Keratinocyte (primary cell): ENCODE measurements around the gene CMIP. TPM values are rescaled to one million over a fixed set of nuclear protein-coding genes. Genes with fewer than 3 reads are reported as not detected.
A peak's percentile ranks its signal among the peaks of the same experiment; 100 is the strongest.

ENCODE experiments used
- DNase-seq: peaks from one replicate; pipeline ENCODE4 v3.0.0-alpha.2; 2011; ENCODE audit warnings: low read depth, missing footprints, low spot score
- FAIRE-seq: peaks from 2 replicates; lab custom pipeline; 2011; peaks lifted over from hg19 to GRCh38; lab: Jason Lieb, UNC
- H2AFZ ChIP-seq: 2 replicates; pipeline ENCODE4 v1.6.0; 2012; ENCODE audit warnings: low read length, control low read depth, inconsistent platforms; ENCODE audit not compliant: control insufficient read depth
- H3K27ac ChIP-seq: 2 replicates; pipeline ENCODE4 v1.5.1; 2011; ENCODE audit warnings: low read length; ENCODE audit not compliant: control insufficient read depth, insufficient read depth
- H3K27me3 ChIP-seq: 3 replicates; pipeline ENCODE4 v1.6.0; 2011; ENCODE audit warnings: low read length; ENCODE audit not compliant: control insufficient read depth, insufficient read depth; ENCODE audit errors: extremely low read depth
- H3K36me3 ChIP-seq, 2 experiments: 2 replicates in 1 of 2; 3 replicates in 1 of 2; pipeline ENCODE4 v1.5.1; 2011; ENCODE audit warnings: low read length in 2 of 2, mild to moderate bottlenecking in 1 of 2; ENCODE audit not compliant: control insufficient read depth in 2 of 2, insufficient read depth in 2 of 2; ENCODE audit errors: extremely low read depth in 1 of 2
- H3K4me1 ChIP-seq: 3 replicates; pipeline ENCODE4 v1.5.1; 2011; ENCODE audit warnings: low read length; ENCODE audit not compliant: control insufficient read depth, insufficient read depth; ENCODE audit errors: extremely low read depth
- H3K4me2 ChIP-seq: 3 replicates; pipeline ENCODE4 v1.6.0; 2011; ENCODE audit warnings: low read depth, low read length; ENCODE audit not compliant: control insufficient read depth, insufficient read depth; ENCODE audit errors: extremely low read depth
- H3K4me3 ChIP-seq, 3 experiments: fragments of 200-600 bp in 1 of 3; sonication (generic) in 1 of 3; 2 replicates in 2 of 3; 3 replicates in 1 of 3; pipeline ENCODE4 v1.5.1; 2011 to 2016; ENCODE audit warnings: low read length in 3 of 3, mild to moderate bottlenecking in 3 of 3, control low read depth in 2 of 3, inconsistent platforms in 1 of 3, low read depth in 1 of 3, mixed read lengths in 1 of 3, mixed run types in 1 of 3, moderate library complexity in 1 of 3; ENCODE audit not compliant: control insufficient read depth in 2 of 3, insufficient read depth in 2 of 3; ENCODE audit errors: extremely low read depth in 1 of 3
- H3K79me2 ChIP-seq: 2 replicates; pipeline ENCODE4 v1.6.0; 2012; ENCODE audit warnings: low read length; ENCODE audit not compliant: control insufficient read depth, insufficient read depth
- H3K9ac ChIP-seq: 3 replicates; pipeline ENCODE4 v1.6.0; 2011; ENCODE audit warnings: low read length; ENCODE audit not compliant: control insufficient read depth, insufficient read depth; ENCODE audit errors: extremely low read depth
- H3K9me1 ChIP-seq: 3 replicates; pipeline ENCODE4 v1.6.0; 2011; ENCODE audit warnings: low read length; ENCODE audit not compliant: control insufficient read depth, insufficient read depth; ENCODE audit errors: extremely low read depth
- H3K9me3 ChIP-seq: 2 replicates; pipeline ENCODE4 v1.5.1; 2012; ENCODE audit warnings: low read depth, low read length; ENCODE audit not compliant: control insufficient read depth
- H4K20me1 ChIP-seq: 3 replicates; pipeline ENCODE4 v1.6.0; 2011; ENCODE audit warnings: low read length; ENCODE audit not compliant: control insufficient read depth, insufficient read depth; ENCODE audit errors: extremely low read depth
- EZH2 ChIP-seq: IDR thresholded peaks from one replicate; pipeline ENCODE4 v1.6.1; 2012; ENCODE audit warnings: inconsistent platforms, mild to moderate bottlenecking, low read length, moderate library complexity
- dilution Hi-C: fragments of 300-500 bp; cut with MboI; formaldehyde crosslinking; loops from one replicate; pipeline ENCODE4 v1.7.0; 2020; ENCODE audit warnings: low sequenced_read_pairs; ENCODE audit not compliant: extremely low pct_ligation_motif_present
- polyA plus RNA-seq, 5 experiments: library from polyadenylated mRNA; depleted of rRNA in 3 of 5; stranded (reverse) in 3 of 5; stranded (forward) in 1 of 5; unstranded in 1 of 5; fragments of >200 nt; gene quantifications; 1 replicate in 1 of 5; 2 replicates in 3 of 5; 3 replicates in 1 of 5; pipeline versions ENCODE4 v1.2.1 to v1.2.3, GENCODE V29; 2011 to 2012; ENCODE audit warnings: missing spikeins in 2 of 5, low read depth in 1 of 5, low replicate concordance in 1 of 5
- TF ChIP-seq, protein P1 (sequence below), 3 experiments: IDR thresholded peaks in 1 of 3; conservative IDR thresholded peaks in 1 of 3; optimal IDR thresholded peaks in 1 of 3; 2 replicates in 2 of 3; 3 replicates in 1 of 3; pipeline versions ENCODE3 to v1.5.1; 2011; ENCODE audit warnings: low read length in 3 of 3, mild to moderate bottlenecking in 3 of 3, moderate library complexity in 2 of 3, control low read depth in 1 of 3, inconsistent platforms in 1 of 3; ENCODE audit not compliant: insufficient read depth in 2 of 3; ENCODE audit errors: extremely low read depth in 1 of 3

Gene CMIP
- polyA plus RNA-seq, 1 donor (not counting 4 experiments of a cell fraction or from before 2014, with no cell fraction given), result 5.0 TPM

DNA sequence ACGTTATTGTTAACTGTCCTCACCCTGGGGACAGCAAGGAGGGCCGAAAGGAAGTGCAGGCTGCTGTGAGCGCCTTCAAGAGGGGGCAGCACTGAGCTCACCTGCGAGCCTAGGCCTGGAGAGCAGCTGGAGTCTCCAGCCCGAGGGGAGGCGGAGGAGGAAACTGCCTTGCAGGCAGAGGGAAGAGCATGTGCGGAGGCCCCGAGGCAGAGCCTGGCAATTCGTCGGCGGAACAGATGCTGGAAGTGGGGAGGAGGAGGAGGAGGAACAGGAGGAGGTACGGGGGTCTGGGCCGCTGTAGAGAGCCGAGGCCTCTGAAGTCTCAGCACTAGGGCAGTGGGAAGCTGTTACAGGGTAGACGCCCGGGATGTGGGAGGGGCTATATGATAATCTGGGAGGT, 284.8 kb downstream of the CMIP start:
- no peak overlapping the region for H3K4me2 ChIP-seq
- H3K9ac ChIP-seq, result no peak overlapping the region
- H3K36me3 ChIP-seq, result no peaks in the 10 kb centered on the region
- no peaks in the 10 kb centered on the region for H3K27me3 ChIP-seq
- no peak overlapping the region for H3K27ac ChIP-seq
- H3K4me3 ChIP-seq, result no peak overlapping the region
- dilution Hi-C loops, result no loop called here
- H2AFZ ChIP-seq, result no peak overlapping the region
- H3K9me1 ChIP-seq, result no peaks in the 10 kb centered on the region
- no peak for DNase-seq
- H3K9me3 ChIP-seq, result no peaks in the 10 kb centered on the region
- H4K20me1 ChIP-seq, result no peaks in the 10 kb centered on the region
- no peak for FAIRE-seq
- TF ChIP-seq, protein P1, sequence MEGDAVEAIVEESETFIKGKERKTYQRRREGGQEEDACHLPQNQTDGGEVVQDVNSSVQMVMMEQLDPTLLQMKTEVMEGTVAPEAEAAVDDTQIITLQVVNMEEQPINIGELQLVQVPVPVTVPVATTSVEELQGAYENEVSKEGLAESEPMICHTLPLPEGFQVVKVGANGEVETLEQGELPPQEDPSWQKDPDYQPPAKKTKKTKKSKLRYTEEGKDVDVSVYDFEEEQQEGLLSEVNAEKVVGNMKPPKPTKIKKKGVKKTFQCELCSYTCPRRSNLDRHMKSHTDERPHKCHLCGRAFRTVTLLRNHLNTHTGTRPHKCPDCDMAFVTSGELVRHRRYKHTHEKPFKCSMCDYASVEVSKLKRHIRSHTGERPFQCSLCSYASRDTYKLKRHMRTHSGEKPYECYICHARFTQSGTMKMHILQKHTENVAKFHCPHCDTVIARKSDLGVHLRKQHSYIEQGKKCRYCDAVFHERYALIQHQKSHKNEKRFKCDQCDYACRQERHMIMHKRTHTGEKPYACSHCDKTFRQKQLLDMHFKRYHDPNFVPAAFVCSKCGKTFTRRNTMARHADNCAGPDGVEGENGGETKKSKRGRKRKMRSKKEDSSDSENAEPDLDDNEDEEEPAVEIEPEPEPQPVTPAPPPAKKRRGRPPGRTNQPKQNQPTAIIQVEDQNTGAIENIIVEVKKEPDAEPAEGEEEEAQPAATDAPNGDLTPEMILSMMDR (optimal IDR thresholded peaks at IDR 0.05 in 1 of 3, IDR thresholded peaks at IDR 0.05 in 1 of 3, conservative IDR thresholded peaks at IDR 0.05 in 1 of 3; ENCODE audit: extremely low read depth in 1 of 3, insufficient read depth in 2 of 3, low read length in 3 of 3), result no peak
- TF ChIP-seq EZH2, result no peak
- H3K79me2 ChIP-seq, result no peaks in the 10 kb centered on the region
- peaks cover 10% of the 10 kb centered on the region for H3K4me1 ChIP-seq

DNA sequence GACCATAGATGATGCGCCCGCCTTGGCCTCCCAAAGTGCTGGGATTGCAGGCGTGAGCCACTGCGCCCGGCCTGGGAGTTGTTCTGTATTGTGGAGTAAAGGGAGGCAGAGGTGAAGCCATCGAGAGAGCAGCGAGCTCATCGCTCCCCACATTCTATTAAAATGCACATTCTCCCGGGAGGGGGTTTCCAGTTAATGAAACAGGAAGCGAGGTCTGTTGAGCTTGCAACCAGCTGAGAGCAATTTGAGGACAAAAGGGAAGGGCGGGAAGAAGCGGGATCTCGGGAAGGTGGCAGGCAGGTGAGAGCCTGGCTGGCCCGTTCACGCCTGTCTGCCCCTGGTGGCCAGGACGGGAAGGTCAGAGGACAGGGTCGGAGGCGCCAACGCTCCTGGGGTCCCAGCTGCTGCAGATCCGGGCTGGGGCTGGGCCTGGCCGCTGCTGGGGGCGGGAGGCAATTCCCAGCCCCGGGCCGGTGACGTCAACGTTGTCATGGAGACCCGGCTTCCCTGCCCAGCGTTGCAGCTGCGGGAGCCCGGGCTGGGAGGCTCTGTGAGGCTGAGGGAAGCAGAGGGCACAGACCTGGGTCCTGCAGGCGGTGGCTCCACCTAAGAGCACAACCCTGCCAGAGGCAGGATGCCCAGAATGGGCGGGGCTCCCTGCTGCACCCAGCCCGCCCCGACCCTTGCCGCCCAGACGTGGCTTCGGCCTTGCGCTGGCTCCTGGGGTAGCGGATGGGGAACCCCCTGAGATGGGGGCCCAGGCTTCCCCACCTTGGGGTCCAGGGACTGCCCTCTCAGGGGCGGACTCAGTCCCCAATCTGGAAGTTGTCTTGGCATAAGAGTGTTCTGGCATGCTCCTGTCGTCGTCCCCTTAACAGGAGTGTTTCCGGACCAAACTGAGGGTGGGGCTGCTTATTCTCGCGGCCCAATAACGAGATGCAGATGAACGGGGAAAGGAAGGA, 285.8 kb downstream of the CMIP start:
- Histone ChIP-seq H2AFZ (peak overlapping the region; percentile 92), H3K9me1 (no peaks in the 10 kb centered on the region), H3K36me3 (no peaks in the 10 kb centered on the region), H3K9me3 (no peaks in the 10 kb centered on the region), H3K79me2 (no peaks in the 10 kb centered on the region), H3K27me3 (no peaks in the 10 kb centered on the region), H3K9ac (peak overlapping the region; percentile 58), H3K4me3 (peak overlapping the region; percentile 14 to 51 (median 40)), H4K20me1 (no peaks in the 10 kb centered on the region), H3K27ac (peak overlapping the region; percentile 20), H3K4me2 (peak overlapping the region; percentile 79), H3K4me1 (peaks cover 10% of the 10 kb centered on the region)
- dilution Hi-C loops, result no loop called here
- no peak for TF ChIP-seq EZH2
- TF ChIP-seq, protein P1 (optimal IDR thresholded peaks at IDR 0.05 in 1 of 3, IDR thresholded peaks at IDR 0.05 in 1 of 3, conservative IDR thresholded peaks at IDR 0.05 in 1 of 3; ENCODE audit: extremely low read depth in 1 of 3, insufficient read depth in 2 of 3, low read length in 3 of 3), result peak; percentile 71 to 87 (median 75)
- FAIRE-seq (no peak), DNase-seq (no peak)
